B cell (primary cell): Measurements from ENCODE around the gene ITPRIPL2. TPM values are rescaled to one million over a fixed set of nuclear protein-coding genes. Genes with fewer than 3 reads are reported as not detected.

Source experiments
- ATAC-seq: fragments of 200-7000 bp; cut with Tn5 transposase; one replicate; pipeline ENCODE4 v1.10.0; 2021; ENCODE audit warnings: low read depth, mild to moderate bottlenecking, moderate number of reproducible peaks, moderate library complexity
- CTCF ChIA-PET: fragments of 350-600 bp; sonication (Branson Sonifier 250); formaldehyde crosslinking; loops from one replicate; lab custom pipeline; 2021; ENCODE audit warnings: antibody characterized with exemption, inconsistent platforms; lab: Charles Lee
- POLR2A ChIA-PET: fragments of 350-600 bp; sonication (Branson Sonifier 250); formaldehyde crosslinking; loops from one replicate; lab custom pipeline; 2021; ENCODE audit warnings: antibody characterized with exemption; lab: Charles Lee
- DNase-seq: peaks from one replicate; pipeline ENCODE4 v3.0.0; 2013
- H2AFZ ChIP-seq: 2 replicates; pipeline ENCODE4 v1.6.1; 2012; ENCODE audit warnings: mild to moderate bottlenecking, low read depth, low read length; ENCODE audit not compliant: insufficient read depth, poor library complexity, severe bottlenecking
- H3K27ac ChIP-seq, 2 donors: 1 replicate in 1 of 2; 2 replicates in 1 of 2; pipeline ENCODE4 v1.5.1; 2012 to 2013; ENCODE audit warnings: low read length in 2 of 2, mild to moderate bottlenecking in 2 of 2, moderate library complexity in 1 of 2
- H3K27me3 ChIP-seq, 4 experiments: fragments of 200-600 bp in 1 of 4; sonication (generic) in 1 of 4; replicated peaks in 1 of 4; 1 replicate in 2 of 4; 2 replicates in 2 of 4; pipeline versions ENCODE4 v1.6.1 to v1.7.0; 2013 to 2016; ENCODE audit warnings: low read length in 3 of 4, mild to moderate bottlenecking in 2 of 4, mixed read lengths in 1 of 4, moderate library complexity in 1 of 4; ENCODE audit not compliant: insufficient read depth in 4 of 4, control insufficient read depth in 3 of 4; ENCODE audit errors: control extremely low read depth in 1 of 4
- H3K36me3 ChIP-seq, 2 experiments: replicated peaks in 1 of 2; 1 replicate in 1 of 2; 2 replicates in 1 of 2; pipeline versions ENCODE4 v1.6.1 to v1.7.1; 2013; ENCODE audit warnings: low read length in 1 of 2; ENCODE audit not compliant: insufficient read depth in 2 of 2, control insufficient read depth in 1 of 2; ENCODE audit errors: control extremely low read depth in 1 of 2, extremely low read depth in 1 of 2
- H3K4me1 ChIP-seq, 2 donors: fragments of 200-600 bp in 1 of 2; sonication (generic) in 1 of 2; 1 replicate in 1 of 2; 2 replicates in 1 of 2; pipeline versions ENCODE4 v1.5.1 to v1.6.1; 2013 to 2017; ENCODE audit warnings: low read length in 2 of 2; ENCODE audit not compliant: control insufficient read depth in 2 of 2, insufficient read depth in 2 of 2
- H3K4me2 ChIP-seq: replicated peaks from 2 replicates; pipeline ENCODE3; 2012; ENCODE audit warnings: mild to moderate bottlenecking, low read depth, low read length; ENCODE audit not compliant: poor library complexity, severe bottlenecking
- H3K4me3 ChIP-seq, 5 experiments: fragments of 200-600 bp in 1 of 5; sonication (generic) in 1 of 5; 1 replicate in 3 of 5; 2 replicates in 2 of 5; pipeline versions ENCODE4 v1.5.1 to v1.7.0; 2011 to 2016; ENCODE audit warnings: low read length in 4 of 5, mild to moderate bottlenecking in 4 of 5, low read depth in 2 of 5, control low read depth in 1 of 5, moderate library complexity in 1 of 5; ENCODE audit not compliant: insufficient read depth in 1 of 5; ENCODE audit errors: control extremely low read depth in 1 of 5, extremely low read depth in 1 of 5
- H3K79me2 ChIP-seq: fragments of 200-600 bp; sonication (generic); one replicate; pipeline ENCODE4 v1.6.0; 2016; ENCODE audit warnings: low read length; ENCODE audit not compliant: control insufficient read depth, insufficient read depth
- H3K9ac ChIP-seq: fragments of 200-600 bp; sonication (generic); 2 replicates; pipeline ENCODE4 v1.6.1; 2017; ENCODE audit warnings: mild to moderate bottlenecking, low read length, moderate library complexity
- H3K9me3 ChIP-seq, 3 donors: one replicate each; pipeline versions ENCODE4 v1.6.1 to v1.7.1; 2013; ENCODE audit warnings: low read length in 2 of 3; ENCODE audit not compliant: control insufficient read depth in 2 of 3, insufficient read depth in 1 of 3; ENCODE audit errors: control extremely low read depth in 1 of 3
- H4K20me1 ChIP-seq: 2 replicates; pipeline ENCODE4 v1.6.0; 2012; ENCODE audit warnings: mild to moderate bottlenecking, low read length; ENCODE audit not compliant: insufficient read depth, control insufficient read depth, poor library complexity, severe bottlenecking
- H3K27ac Mint-ChIP-seq: one replicate; pipeline ENCODE4 v1.8.0; 2021; ENCODE audit warnings: mixed read lengths
- H3K27me3 Mint-ChIP-seq: one replicate; pipeline ENCODE4 v1.8.0; 2021; ENCODE audit warnings: mixed read lengths
- H3K4me1 Mint-ChIP-seq: one replicate; pipeline ENCODE4 v1.8.0; 2021; ENCODE audit warnings: mixed read lengths
- H3K4me3 Mint-ChIP-seq: one replicate; pipeline ENCODE4 v1.8.0; 2021; ENCODE audit warnings: mixed read lengths
- H3K9me3 Mint-ChIP-seq: one replicate; pipeline ENCODE4 v1.8.0; 2022; ENCODE audit warnings: mixed read lengths; ENCODE audit not compliant: insufficient read depth
- CTCF ChIP-seq: fragments of 200-600 bp; IDR thresholded peaks from one replicate; pipeline ENCODE4 v1.8.0; 2022; ENCODE audit warnings: antibody characterized with exemption, mild to moderate bottlenecking
- EZH2 ChIP-seq: IDR thresholded peaks from 2 replicates; pipeline ENCODE4 v1.6.1; 2012; ENCODE audit warnings: borderline replicate concordance, low read depth, mild to moderate bottlenecking, moderate library complexity, low read length; ENCODE audit not compliant: insufficient read depth, poor library complexity, severe bottlenecking
- WGBS: methylation state at CpG from one replicate; pipeline ENCODE4 v1.1.5; 2013; ENCODE audit warnings: missing lambda C conversion rate; ENCODE audit not compliant: insufficient coverage; 5-methylcytosine and 5-hydroxymethylcytosine counted together
- intact Hi-C: fragments of 100-400 bp; cut with micrococcal nuclease; formaldehyde crosslinking; loops from one replicate; pipeline ENCODE4 v1.10.0; 2022
- polyA plus RNA-seq: library from polyadenylated mRNA; depleted of rRNA; stranded (reverse); fragments of >200 nt; gene quantifications from 2 replicates; pipeline ENCODE4 v1.2.3, GENCODE V29; 2012
- total RNA-seq, 2 donors: library from RNA; stranded (reverse); fragments of 120-200 nt in 1 of 2; gene quantifications; 1 replicate in 1 of 2; 2 replicates in 1 of 2; pipeline versions ENCODE4 v1.2.3 to v1.2.4, GENCODE V29; 2013 to 2022

ITPRIPL2 gene
- total and polyA plus RNA-seq, 2 donors (not counting 1 experiment from before 2014, with no cell fraction given), result 1.1 to 15.4 TPM

DNA sequence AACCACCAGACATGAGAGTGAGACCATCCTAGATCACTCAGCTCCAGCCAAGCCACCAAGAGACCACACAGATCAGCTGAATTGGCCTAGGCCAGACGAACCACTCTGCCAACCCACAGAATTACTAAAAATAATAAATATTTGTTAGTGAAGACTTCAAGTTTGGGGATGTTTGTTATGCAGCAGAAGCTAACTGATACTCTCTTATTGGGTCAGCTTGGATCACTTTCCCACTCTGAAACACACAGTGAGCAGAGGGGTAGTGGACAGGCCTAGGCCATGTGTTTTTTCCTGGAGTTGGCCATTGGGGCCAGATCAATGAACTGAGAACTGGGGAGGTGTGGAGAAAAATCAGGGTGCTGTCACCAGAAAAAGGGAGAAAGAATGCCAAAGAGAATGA lies 15.6 kb upstream of the ITPRIPL2 start:
- H3K27me3 ChIP-seq, result peaks cover 0 to 4% (median 0%) of the 10 kb centered on the region in 4 experiments
- WGBS, result no CpG with 5 or more reads among the region's 1 CpG
- H3K9ac ChIP-seq, result no peak overlapping the region

More for the DNA sequence above, 15.6 kb upstream of the ITPRIPL2 start:
- no peak overlapping the region for H3K4me3 Mint-ChIP-seq
- no peaks in the 10 kb centered on the region for H4K20me1 ChIP-seq
- no peak overlapping the region for H2AFZ ChIP-seq
- H3K79me2 ChIP-seq, result no peaks in the 10 kb centered on the region
- POLR2A ChIA-PET, result no interaction called here
- H3K27ac Mint-ChIP-seq, result no peak overlapping the region
- no peak overlapping the region for H3K4me3 ChIP-seq
- no peaks in the 10 kb centered on the region for H3K4me1 ChIP-seq
- H3K4me1 Mint-ChIP-seq, result peaks cover 11% of the 10 kb centered on the region
- intact Hi-C loops, result no loop called here
- no peaks in the 10 kb centered on the region for H3K27me3 Mint-ChIP-seq
- peaks cover 9% of the 10 kb centered on the region for H3K9me3 Mint-ChIP-seq
- CTCF ChIA-PET, result no interaction called here
- H3K36me3 ChIP-seq, result no peaks in the 10 kb centered on the region
- no peak for TF ChIP-seq CTCF
- TF ChIP-seq EZH2, result no peak
- peaks cover 0 to 9% (median 4%) of the 10 kb centered on the region in 3 donors for H3K9me3 ChIP-seq
- no peak for ATAC-seq
- H3K27ac ChIP-seq, result no peak overlapping the region
- H3K4me2 ChIP-seq, result no peak overlapping the region
- no peak for DNase-seq
